ENCODE measurements around the gene DLX2. TPM values are rescaled to one million over a fixed set of nuclear protein-coding genes. Genes with fewer than 3 reads are reported as not detected.

Gene DLX2
- total RNA-seq, 2 donors from 2014 or later = 0.45 TPM; not detected in 1

DNA sequence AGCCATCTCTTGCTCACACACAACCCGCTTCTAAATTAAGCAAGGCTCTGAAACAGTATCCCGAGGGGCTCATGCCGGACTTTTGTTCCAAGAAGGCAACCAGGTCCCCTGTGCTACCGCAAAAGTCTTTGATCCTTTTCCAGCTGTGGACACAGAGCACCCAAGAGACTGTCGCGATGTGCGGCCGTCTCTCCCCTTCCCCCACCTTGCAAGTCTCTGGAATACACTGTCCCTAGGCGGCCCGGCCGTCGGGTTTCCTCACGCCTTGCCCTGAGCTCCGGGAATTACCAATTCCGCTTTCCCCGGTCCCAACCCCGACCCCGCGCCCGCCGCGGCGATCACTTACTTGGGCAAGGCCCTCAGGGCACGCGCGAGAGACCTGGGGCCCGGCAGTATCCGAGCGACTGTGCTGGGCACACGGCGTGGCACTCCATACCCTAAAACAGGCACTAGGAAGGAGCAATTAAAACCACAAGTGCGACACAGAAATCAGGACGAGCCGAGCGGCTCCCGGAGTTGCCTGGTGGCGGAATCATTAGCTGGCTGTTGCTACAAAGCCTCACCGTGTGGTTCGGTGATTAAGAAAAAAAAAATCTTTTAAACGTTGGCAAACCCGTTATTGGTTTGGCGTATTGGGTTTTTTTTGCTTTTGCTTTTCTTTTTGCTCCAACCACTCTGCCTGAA, 19.6 kb downstream of the DLX2 start:
- WGBS = 10% methylated on average over 42 of the region's 42 CpGs
- H3K27me3 ChIP-seq (replicated peaks; ENCODE audit: insufficient read depth) = peaks cover 74% of the 10 kb centered on the region
- intact Hi-C loops (cut with DNase I) = no loop called here
- DNase-seq (ENCODE audit: low spot score) = no peak
- H3K27ac ChIP-seq = no peak overlapping the region
- H3K36me3 ChIP-seq = no peaks in the 10 kb centered on the region
- TF ChIP-seq POLR2A (IDR thresholded peaks at IDR 0.05) = no peak
- no peak for TF ChIP-seq POLR2AphosphoS5 (IDR thresholded peaks at IDR 0.05)
- TF ChIP-seq, protein P1, sequence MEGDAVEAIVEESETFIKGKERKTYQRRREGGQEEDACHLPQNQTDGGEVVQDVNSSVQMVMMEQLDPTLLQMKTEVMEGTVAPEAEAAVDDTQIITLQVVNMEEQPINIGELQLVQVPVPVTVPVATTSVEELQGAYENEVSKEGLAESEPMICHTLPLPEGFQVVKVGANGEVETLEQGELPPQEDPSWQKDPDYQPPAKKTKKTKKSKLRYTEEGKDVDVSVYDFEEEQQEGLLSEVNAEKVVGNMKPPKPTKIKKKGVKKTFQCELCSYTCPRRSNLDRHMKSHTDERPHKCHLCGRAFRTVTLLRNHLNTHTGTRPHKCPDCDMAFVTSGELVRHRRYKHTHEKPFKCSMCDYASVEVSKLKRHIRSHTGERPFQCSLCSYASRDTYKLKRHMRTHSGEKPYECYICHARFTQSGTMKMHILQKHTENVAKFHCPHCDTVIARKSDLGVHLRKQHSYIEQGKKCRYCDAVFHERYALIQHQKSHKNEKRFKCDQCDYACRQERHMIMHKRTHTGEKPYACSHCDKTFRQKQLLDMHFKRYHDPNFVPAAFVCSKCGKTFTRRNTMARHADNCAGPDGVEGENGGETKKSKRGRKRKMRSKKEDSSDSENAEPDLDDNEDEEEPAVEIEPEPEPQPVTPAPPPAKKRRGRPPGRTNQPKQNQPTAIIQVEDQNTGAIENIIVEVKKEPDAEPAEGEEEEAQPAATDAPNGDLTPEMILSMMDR (IDR thresholded peaks at IDR 0.05) = no peak
- no peak overlapping the region for H3K4me3 ChIP-seq
- H3K4me1 ChIP-seq (replicated peaks) = peaks cover 5% of the 10 kb centered on the region
- no peaks in the 10 kb centered on the region for H3K9me3 ChIP-seq

DNA sequence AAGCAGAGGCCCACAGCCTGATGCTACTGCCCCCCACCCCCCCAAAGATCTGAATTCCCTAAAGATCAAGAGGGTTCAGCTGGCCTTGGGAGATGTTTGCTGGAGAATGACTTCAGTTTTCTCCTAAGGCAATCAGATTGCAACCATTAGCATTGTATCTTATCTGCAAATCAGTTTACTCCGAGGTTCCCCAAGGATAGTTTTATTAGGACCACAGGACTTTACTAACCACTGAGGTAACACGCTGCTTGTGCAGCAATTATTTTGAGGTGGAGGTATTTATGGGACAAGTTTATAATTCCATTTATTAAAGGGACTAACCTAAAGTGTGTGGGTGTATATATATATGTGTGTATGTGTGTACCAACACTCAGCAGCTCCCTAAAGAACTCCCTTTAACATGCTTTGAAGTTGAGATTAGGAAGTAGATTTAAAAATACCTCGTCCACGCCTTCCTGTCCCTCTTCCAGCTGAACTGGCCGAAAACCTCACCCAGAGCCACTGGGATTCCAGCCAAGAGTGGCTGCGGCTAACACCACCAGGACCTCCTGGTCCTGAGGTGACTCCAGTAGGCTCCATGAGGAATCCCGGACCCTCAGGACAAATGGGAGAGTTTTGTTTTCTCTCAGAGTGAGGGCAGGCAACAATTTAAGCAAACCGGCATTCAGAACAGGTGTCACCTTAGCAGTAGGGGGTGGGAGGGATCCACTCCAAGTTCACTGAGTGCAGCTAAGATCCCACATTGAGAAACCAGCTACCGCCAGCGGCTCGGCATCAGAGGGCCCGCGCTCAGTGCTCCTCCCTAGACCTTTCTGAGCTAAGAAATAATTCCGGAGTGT, 20.4 kb downstream of the DLX2 start:
- Histone ChIP-seq H3K27ac (no peak overlapping the region), H3K4me3 (no peak overlapping the region), H3K36me3 (no peaks in the 10 kb centered on the region), H3K27me3 (replicated peaks; ENCODE audit: insufficient read depth) (peaks cover 68% of the 10 kb centered on the region), H3K9me3 (no peaks in the 10 kb centered on the region), H3K4me1 (replicated peaks) (peaks cover 5% of the 10 kb centered on the region)
- intact Hi-C loops (cut with DNase I) = no loop called here
- no peak for DNase-seq (ENCODE audit: low spot score)
- TF ChIP-seq, protein P1 (IDR thresholded peaks at IDR 0.05) = no peak
- no peak for TF ChIP-seq POLR2AphosphoS5 (IDR thresholded peaks at IDR 0.05)
- no peak for TF ChIP-seq POLR2A (IDR thresholded peaks at IDR 0.05)
- 16% methylated on average over 14 of the region's 14 CpGs for WGBS

DNA sequence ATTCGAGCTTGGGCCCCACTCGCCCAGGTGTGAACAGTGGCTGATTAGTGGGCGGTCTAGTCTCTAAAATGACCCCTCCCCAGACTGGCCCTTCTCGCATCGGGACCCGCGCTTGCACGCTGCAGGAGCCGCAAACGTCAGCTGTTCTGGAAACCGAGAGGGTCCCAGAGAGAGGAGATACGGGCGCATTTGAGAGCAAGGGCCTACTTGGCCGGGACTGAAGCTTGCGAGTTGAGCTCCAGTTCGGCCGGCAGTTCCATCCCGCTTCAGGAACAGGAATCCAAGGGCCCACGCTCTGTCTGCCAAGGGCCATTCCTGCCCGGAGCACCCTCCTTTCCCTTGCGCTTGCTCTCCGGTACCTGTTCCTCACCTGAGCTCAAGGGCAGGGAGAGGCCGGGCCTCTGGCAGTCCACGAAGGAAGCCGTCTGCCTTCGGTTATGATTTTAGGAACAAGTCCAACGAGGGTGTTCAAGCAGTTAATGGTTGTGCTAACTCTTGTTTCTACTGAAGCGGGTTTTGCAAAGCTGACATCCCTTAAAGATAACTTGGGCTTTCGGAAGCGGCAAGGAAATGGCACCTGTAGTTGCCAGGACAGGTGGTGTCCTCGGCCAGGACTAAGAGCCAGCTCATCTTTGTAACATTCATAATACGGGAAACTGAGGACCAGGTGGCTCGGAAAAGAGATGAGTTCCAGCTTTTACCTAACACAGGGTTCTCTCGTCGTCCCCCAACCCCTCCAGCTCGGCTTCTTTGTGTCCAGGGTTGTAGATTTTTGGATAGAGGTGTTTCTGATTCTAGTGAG, 21.3 kb downstream of the DLX2 start:
- no peak for DNase-seq (ENCODE audit: low spot score)
- peaks cover 5% of the 10 kb centered on the region for H3K4me1 ChIP-seq (replicated peaks)
- intact Hi-C loops (cut with DNase I) = no loop called here
- WGBS = 17% methylated on average over 27 of the region's 36 CpGs
- peaks cover 60% of the 10 kb centered on the region for H3K27me3 ChIP-seq (replicated peaks; ENCODE audit: insufficient read depth)
- TF ChIP-seq, protein P1 (IDR thresholded peaks at IDR 0.05) = no peak
- TF ChIP-seq POLR2AphosphoS5 (IDR thresholded peaks at IDR 0.05) (no peak), POLR2A (IDR thresholded peaks at IDR 0.05) (no peak)
- no peak overlapping the region for H3K27ac ChIP-seq
- H3K9me3 ChIP-seq = no peaks in the 10 kb centered on the region
- H3K36me3 ChIP-seq = no peaks in the 10 kb centered on the region
- H3K4me3 ChIP-seq = no peak overlapping the region

DNA sequence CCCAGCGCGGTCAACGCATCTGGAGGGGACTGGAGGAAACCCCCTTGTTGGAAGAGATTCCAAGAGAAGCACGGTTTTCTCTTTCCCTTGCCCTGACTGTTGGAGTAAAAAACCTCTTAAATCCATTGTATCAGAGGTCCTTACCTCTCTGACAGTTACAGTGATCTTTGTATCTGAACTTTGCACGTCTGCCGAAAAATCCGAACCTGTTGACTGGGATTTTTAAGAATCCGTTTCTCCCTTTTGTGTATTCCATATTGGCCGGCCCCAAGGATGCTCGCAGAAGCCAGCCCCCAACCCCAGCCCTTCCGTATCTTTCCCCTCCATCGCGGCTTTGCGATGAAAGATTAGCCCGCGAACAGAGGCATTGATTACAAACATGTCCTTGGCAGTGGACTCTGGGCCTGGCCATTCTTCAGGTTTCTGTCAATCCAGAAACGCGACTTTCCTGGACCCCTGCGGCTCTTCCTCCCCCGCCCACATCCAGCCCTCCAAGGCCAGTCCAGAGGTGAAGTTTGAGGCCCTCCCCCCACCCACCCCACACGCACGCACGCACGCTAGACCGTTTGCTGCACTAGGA, 22.0 kb downstream of the DLX2 start:
- H3K27ac ChIP-seq = no peak overlapping the region
- 32% methylated on average over 25 of the region's 25 CpGs for WGBS
- TF ChIP-seq POLR2A (IDR thresholded peaks at IDR 0.05) = no peak
- no peak for TF ChIP-seq POLR2AphosphoS5 (IDR thresholded peaks at IDR 0.05)
- TF ChIP-seq, protein P1 (IDR thresholded peaks at IDR 0.05) = no peak
- intact Hi-C loops (cut with DNase I) = no loop called here
- H3K4me1 ChIP-seq (replicated peaks) = peaks cover 5% of the 10 kb centered on the region
- H3K36me3 ChIP-seq = no peaks in the 10 kb centered on the region
- DNase-seq (ENCODE audit: low spot score) = no peak
- H3K4me3 ChIP-seq = no peak overlapping the region
- H3K9me3 ChIP-seq = no peaks in the 10 kb centered on the region
- peaks cover 53% of the 10 kb centered on the region for H3K27me3 ChIP-seq (replicated peaks; ENCODE audit: insufficient read depth)
